Lung (tissue), 12 donors: ENCODE data around the gene MCTP1. TPM values are rescaled to one million over a fixed set of nuclear protein-coding genes. Genes with fewer than 3 reads are reported as not detected.

Experiments
- ATAC-seq: fragments of 200-7000 bp; cut with Tn5 transposase; one replicate; pipeline ENCODE4 v1.9.1; 2020; ENCODE audit warnings: moderate number of reproducible peaks; ENCODE audit not compliant: insufficient read depth, low FRiP score
- DNase-seq, 3 donors: peaks; one replicate each; pipeline ENCODE4 v3.0.0-alpha.2; 2013 to 2017
- H3K27ac ChIP-seq, 2 donors: one replicate each; pipeline ENCODE4 v1.5.1; 2013; ENCODE audit warnings: mild to moderate bottlenecking in 2 of 2, moderate library complexity in 2 of 2, control low read depth in 1 of 2, inconsistent platforms in 1 of 2, low read depth in 1 of 2, low read length in 1 of 2
- H3K27me3 ChIP-seq, 3 donors: one replicate each; pipeline ENCODE4 v1.5.1; 2013; ENCODE audit warnings: low read length in 2 of 3; ENCODE audit not compliant: control insufficient read depth in 3 of 3, insufficient read depth in 3 of 3
- H3K36me3 ChIP-seq, 4 donors: one replicate each; pipeline ENCODE4 v1.5.1; 2013; ENCODE audit warnings: low read length in 4 of 4, mild to moderate bottlenecking in 1 of 4, moderate library complexity in 1 of 4; ENCODE audit not compliant: control insufficient read depth in 4 of 4, insufficient read depth in 4 of 4
- H3K4me1 ChIP-seq, 5 donors: one replicate each; pipeline ENCODE4 v1.5.1; 2013; ENCODE audit warnings: low read length in 5 of 5, mild to moderate bottlenecking in 2 of 5, moderate library complexity in 1 of 5; ENCODE audit not compliant: control insufficient read depth in 5 of 5, insufficient read depth in 5 of 5
- H3K4me3 ChIP-seq: one replicate; pipeline ENCODE4 v1.5.1; 2013; ENCODE audit warnings: mild to moderate bottlenecking, control low read depth, moderate library complexity
- H3K9ac ChIP-seq, 2 donors: one replicate each; pipeline ENCODE4 v1.5.1; 2013; ENCODE audit warnings: low read length in 2 of 2, control low read depth in 1 of 2; ENCODE audit not compliant: insufficient read depth in 1 of 2
- H3K9me3 ChIP-seq, 4 donors: one replicate each; pipeline ENCODE4 v1.5.1; 2013; ENCODE audit warnings: low read length in 3 of 4, mild to moderate bottlenecking in 1 of 4, moderate library complexity in 1 of 4; ENCODE audit not compliant: control insufficient read depth in 4 of 4, insufficient read depth in 3 of 4
- WGBS, 2 donors: extraction: QIAGEN DNeasy Blood & Tissue Kit; methylation state at CpG; one replicate each; pipeline ENCODE4 v1.1.7; 2013; 5-methylcytosine and 5-hydroxymethylcytosine counted together
- polyA plus RNA-seq, 2 donors: library from polyadenylated mRNA; stranded (reverse); fragments of 200-250 nt; gene quantifications; one replicate each; pipeline ENCODE4 v1.2.1, GENCODE V29; 2013
- total RNA-seq, 2 donors: library from RNA; depleted of rRNA in 1 of 2; stranded (reverse); fragments of >200 nt in 1 of 2; gene quantifications; one replicate each; pipeline ENCODE4 v1.2.1, GENCODE V29; 2014 to 2021
- TF ChIP-seq, protein P1 (sequence below): IDR thresholded peaks from 2 replicates; pipeline ENCODE4 v1.5.1; 2012; ENCODE audit warnings: mild to moderate bottlenecking; ENCODE audit errors: control extremely low read depth, extremely low read depth
- donor health status: control.
- donor health status: control.
- donor health status: Bipolar disorder and iron deficiency.
- donor health status: healthy.
- donor health status: DM: yes; HTN: yes; CAD: no.

Gene MCTP1
- total and polyA plus RNA-seq, 4 donors = 5.8 to 34.8 (median 27.4) TPM

DNA sequence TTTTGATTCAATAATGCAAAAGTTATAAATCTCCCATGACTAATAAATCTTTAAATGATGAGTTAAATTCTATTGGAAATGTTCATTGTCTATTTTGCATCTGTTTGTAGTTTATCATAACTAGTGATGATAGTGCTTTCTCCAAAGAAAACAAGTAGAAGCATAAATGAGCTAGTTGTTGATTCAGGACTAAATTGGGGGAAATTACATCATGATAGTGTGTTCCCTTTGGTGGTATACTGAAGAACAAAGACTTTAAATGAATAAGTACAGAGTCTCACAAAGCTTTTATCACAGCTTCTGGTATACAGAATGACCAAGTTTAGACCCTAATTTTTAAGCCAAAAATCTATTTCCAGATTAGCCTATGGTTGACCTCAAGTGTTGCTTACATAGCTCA, 173.8 kb downstream of the MCTP1 start:
- Histone ChIP-seq H3K4me3 (no peak overlapping the region), H3K4me1 (no peaks in the 10 kb centered on the region), H3K27me3 (no peaks in the 10 kb centered on the region), H3K9ac (no peak overlapping the region), H3K9me3 (peaks cover 0 to 3% (median 0%) of the 10 kb centered on the region in 4 donors), H3K27ac (no peak overlapping the region), H3K36me3 (no peaks in the 10 kb centered on the region)
- no peak for DNase-seq
- ATAC-seq = no peak
- TF ChIP-seq, protein P1, sequence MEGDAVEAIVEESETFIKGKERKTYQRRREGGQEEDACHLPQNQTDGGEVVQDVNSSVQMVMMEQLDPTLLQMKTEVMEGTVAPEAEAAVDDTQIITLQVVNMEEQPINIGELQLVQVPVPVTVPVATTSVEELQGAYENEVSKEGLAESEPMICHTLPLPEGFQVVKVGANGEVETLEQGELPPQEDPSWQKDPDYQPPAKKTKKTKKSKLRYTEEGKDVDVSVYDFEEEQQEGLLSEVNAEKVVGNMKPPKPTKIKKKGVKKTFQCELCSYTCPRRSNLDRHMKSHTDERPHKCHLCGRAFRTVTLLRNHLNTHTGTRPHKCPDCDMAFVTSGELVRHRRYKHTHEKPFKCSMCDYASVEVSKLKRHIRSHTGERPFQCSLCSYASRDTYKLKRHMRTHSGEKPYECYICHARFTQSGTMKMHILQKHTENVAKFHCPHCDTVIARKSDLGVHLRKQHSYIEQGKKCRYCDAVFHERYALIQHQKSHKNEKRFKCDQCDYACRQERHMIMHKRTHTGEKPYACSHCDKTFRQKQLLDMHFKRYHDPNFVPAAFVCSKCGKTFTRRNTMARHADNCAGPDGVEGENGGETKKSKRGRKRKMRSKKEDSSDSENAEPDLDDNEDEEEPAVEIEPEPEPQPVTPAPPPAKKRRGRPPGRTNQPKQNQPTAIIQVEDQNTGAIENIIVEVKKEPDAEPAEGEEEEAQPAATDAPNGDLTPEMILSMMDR = no peak

DNA sequence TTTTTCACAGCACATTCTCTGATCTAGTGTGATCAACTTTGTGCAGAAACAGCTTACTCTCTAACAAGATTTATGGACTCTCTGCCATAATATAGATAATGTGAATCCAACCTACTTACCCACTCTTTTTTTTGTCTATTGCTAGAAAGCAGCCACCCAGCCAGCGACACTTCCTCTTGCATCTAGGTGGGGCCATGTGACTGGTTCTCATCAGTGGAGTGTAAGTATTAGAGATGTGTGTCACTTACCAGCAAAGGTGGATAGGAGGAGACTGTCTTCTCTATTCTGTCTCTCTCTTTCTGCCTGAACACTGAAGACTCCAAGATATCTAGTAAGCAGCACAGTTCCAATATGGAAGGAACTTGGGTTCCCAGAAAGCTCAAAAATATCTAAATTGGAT, 174.8 kb downstream of the MCTP1 start:
- no peaks in the 10 kb centered on the region for H3K4me1 ChIP-seq
- H3K36me3 ChIP-seq = no peaks in the 10 kb centered on the region
- H3K9ac ChIP-seq = no peak overlapping the region
- no peak for DNase-seq
- H3K27me3 ChIP-seq = no peaks in the 10 kb centered on the region
- peaks cover 0 to 3% (median 0%) of the 10 kb centered on the region in 4 donors for H3K9me3 ChIP-seq
- H3K27ac ChIP-seq = no peak overlapping the region
- WGBS, 2 donors = 53 to 80% methylated on average over 1 of the region's 1 CpG
- TF ChIP-seq, protein P1 = no peak
- H3K4me3 ChIP-seq = no peak overlapping the region
- ATAC-seq = no peak

DNA sequence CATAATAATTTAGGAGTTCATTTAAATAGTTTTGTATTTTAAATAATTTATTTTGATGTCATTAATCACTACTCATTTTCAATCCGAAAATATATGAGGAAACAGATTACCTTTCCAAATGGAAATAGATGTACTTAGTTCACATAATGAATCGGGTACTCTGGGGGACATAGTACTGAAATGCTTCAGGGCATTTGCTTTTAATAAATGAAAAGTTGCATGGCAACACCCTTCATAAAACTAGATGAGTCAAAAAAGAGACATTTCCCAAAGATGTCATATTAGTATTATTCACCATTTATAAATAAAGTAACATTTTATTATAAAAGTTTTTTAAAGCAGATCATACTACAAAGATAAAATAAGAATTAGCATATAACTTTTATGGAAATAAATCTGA, 177.8 kb downstream of the MCTP1 start:
- WGBS, 2 donors = 87 to 95% methylated on average over 2 of the region's 2 CpGs
- TF ChIP-seq, protein P1 = no peak
- H3K9ac ChIP-seq = no peak overlapping the region
- no peaks in the 10 kb centered on the region for H3K9me3 ChIP-seq
- no peaks in the 10 kb centered on the region for H3K27me3 ChIP-seq
- H3K4me3 ChIP-seq = no peak overlapping the region
- H3K4me1 ChIP-seq = no peaks in the 10 kb centered on the region
- DNase-seq = no peak
- no peak for ATAC-seq
- H3K27ac ChIP-seq = no peak overlapping the region
- H3K36me3 ChIP-seq = no peaks in the 10 kb centered on the region

DNA sequence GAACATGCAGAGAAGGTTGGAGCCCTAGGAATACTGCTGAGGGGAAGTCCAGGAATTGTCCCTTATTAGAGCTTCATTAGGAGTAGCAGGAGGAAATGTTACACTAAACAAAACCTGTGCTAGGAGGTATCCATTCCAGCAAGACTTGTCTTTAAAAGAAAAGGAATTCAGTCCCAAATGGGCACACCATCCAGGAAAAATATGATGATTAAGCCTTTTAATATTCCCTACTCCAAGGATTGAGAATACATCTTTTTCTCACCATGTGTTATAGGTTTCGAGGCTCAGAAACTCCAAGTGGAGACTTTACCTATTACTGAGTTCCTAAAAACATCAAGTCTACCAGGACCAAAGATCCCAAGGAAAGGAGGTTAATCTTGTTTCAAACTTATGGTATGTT, 179.3 kb downstream of the MCTP1 start:
- Histone ChIP-seq H3K9me3 (peaks cover 0 to 2% (median 0%) of the 10 kb centered on the region in 4 donors), H3K36me3 (no peaks in the 10 kb centered on the region), H3K27me3 (no peaks in the 10 kb centered on the region), H3K9ac (no peak overlapping the region), H3K4me3 (no peak overlapping the region), H3K27ac (no peak overlapping the region), H3K4me1 (no peaks in the 10 kb centered on the region)
- DNase-seq = no peak
- TF ChIP-seq, protein P1 = no peak
- ATAC-seq = no peak
- WGBS, 2 donors = 94 to 100% methylated on average over 1 of the region's 1 CpG
